HG03442 (cell line): ENCODE measurements around the gene IL22RA2.
A peak's percentile ranks its signal among the peaks of the same experiment; 100 is the strongest.

Source experiments
- ATAC-seq: cut with Tn5 transposase; IDR thresholded peaks from one replicate; pipeline ENCODE4 v1.9.1; 2021; ENCODE audit warnings: mild to moderate bottlenecking, moderate library complexity; ENCODE audit not compliant: unreplicated experiment

The IL22RA2 gene

DNA sequence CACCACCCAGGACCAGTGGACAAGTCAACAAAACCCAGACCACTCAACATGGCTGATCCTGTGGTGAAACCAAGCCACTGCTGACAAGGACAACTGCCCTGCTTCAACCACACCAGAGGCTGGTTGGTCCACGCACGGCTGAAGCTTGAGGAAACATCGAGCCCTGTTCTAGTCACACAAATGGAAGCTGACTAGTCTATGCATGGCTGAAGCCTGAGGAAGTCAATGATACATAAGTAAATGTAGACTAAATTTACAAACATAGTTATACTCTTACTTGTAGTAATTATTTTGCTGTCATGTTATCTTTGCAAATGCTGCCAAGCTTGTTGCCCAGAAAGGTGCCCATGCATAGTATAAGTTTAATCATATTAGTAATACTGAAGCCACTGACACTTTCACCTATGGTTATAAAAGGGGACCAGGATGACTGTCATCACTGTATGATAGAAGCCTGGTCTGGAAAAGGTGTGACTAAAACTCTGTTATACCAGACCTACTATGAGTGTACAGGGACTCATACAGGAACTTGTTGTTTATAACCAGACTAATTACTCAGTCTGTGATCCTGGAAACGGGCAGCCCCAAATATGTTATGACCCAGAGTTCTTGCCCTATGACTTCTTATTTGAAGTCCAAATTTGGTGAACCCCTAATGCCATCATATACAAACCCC is 5.6 kb downstream of the IL22RA2 start:
- no peak for ATAC-seq

GRCh38 chr6:137166247-137167098 is 7.0 kb downstream of the IL22RA2 start:
- ATAC-seq = no peak

DNA sequence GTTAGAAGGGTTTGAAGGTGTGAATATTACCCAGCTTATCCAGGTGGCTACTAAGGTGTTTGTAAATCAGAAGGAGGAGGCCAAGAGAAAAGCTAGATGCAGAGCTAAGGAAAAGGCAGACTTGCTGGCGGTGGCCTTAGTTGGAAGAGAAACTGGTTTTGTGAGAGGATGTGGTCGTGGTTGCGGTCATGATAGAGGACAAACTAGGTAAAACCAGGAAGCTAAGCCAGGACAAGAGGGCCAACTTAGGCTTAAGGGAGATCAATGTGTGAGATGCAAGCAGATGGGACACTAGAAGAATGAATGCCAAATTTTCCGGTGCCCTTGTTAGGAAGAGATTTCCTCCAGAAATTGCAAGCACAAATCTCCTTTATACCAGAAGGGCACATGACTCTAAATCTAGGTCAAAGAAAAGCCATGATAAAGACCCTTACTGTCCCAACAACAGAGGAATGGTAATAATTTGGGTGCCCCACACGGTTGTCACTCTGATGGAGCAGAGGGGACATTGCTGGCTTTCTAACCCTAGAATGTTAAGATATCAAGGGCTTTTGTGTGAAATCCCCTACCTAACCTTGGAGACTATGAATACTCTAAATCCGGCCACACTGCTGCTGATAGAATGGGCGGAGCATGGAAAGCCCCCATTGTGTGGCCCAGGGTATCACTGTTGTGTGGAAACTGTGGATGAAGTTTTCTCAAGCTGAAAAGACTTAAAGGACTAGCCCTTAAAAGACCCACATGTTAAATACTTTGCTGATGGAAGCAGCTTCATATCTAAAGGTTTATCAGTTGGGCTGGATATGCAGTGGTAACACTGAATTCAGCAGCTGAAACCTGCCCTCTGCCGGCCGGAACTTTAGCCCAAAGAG is 7.8 kb downstream of the IL22RA2 start:
- ATAC-seq = peak; percentile 44

DNA sequence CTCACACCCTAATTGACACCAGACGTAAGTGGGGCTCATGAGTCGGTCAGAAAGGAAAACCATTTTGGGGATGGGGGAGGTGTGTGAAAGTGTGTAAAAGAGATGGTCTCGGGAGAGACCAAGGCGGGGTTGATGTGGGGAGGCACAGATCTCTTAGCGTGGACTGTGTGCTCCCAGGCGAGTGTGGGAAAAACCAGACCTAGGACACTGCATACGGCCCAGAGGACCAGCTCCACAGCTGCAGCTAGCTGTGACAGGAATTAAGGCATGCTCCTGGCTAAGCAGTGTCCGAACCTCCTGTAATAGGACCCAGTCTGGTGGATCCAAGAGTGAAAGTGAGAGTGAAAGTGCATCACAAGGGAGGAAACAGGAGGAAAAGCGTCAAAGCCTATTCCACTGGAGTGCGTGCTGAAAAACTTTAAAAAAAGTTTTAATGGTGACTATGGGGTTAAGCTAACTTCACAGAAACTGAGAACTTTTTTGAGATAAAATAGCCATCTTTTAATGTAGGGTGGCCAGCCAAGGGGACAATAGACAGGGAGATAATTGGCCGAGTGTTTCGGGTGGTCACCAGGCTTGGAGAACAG is 9.6 kb downstream of the IL22RA2 start:
- ATAC-seq = no peak

- no peak for ATAC-seq
Observed at GRCh38 chr6:137162692-137163306, 10.6 kb downstream of the IL22RA2 start.

DNA sequence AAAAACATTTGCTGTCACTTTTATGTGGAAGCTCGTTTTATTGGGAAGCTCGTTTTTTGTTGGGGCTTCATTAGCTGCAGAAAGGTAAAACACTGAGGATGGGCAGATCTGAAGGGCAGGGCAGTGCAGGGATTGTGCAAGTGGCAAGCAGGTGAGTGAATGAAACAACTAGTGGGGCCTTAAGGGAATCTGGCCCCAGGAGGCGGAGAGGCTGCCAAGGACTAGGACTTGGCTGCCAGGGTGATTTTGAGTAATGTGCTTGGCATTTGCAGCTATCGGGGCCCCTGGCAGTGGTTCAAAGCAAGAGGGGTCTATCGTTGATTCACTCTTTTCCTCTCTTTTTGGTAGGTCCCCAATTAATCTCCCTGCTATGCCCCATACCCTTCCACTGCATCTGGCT is 11.5 kb downstream of the IL22RA2 start:
- no peak for ATAC-seq

DNA sequence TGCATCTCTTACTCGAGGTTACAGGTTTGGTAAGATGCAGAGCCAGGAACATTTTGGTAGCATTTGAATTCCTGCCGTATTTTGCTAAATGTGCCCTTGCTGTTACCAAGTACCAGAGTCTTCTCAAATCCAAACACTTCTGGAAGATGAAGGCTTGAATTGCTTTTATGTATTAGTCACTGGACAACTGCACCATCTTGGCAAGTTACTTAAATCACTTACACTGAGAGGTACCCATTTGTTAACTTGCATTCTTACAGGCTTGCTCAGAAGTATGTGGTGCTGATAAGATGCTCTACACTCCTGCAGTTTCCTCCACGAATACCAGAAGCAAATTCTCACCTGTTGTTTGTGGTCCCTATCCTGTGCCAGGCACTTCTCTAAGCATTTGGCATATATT is 12.7 kb downstream of the IL22RA2 start:
- ATAC-seq = no peak

DNA sequence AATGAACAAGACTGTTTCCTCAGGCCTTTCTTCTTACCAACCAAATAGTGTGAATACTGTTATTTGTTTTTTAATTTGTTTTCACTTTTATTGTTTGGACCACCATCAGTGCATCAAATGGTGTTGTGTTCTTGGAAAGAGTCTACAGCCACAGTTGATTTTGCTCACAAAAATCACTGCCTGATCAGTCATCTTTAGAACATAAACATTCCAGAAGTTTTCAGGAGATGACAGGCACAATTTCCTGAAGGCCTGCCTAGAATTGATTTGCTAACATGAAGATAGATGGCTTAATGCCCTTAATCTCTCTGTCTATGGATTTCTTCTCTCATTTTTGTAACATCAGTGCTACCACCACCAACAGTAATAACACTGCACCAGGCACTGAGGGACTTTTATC is 13.5 kb downstream of the IL22RA2 start:
- ATAC-seq = no peak

GRCh38 chr6:137157601-137158000 is 15.8 kb downstream of the IL22RA2 start:
- no peak for ATAC-seq

DNA sequence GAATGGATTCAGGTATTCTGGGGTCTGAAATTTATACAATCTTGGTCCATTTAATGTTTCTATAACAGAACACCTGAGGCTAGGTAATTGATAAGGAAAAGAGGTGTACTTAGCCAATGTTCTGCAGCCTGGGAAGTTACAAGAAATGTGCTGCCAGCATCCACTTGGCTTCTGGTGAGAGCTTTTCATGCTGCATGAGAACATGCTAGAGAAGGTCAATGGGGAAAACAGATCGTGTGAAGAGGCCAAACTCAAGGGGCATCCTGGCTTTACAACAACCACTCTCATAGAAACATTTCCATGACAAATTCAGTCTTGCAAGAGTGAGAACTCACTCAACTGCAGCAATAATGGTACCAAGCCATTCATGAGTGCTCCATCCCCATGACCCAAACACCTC is 16.8 kb downstream of the IL22RA2 start:
- no peak for ATAC-seq

DNA sequence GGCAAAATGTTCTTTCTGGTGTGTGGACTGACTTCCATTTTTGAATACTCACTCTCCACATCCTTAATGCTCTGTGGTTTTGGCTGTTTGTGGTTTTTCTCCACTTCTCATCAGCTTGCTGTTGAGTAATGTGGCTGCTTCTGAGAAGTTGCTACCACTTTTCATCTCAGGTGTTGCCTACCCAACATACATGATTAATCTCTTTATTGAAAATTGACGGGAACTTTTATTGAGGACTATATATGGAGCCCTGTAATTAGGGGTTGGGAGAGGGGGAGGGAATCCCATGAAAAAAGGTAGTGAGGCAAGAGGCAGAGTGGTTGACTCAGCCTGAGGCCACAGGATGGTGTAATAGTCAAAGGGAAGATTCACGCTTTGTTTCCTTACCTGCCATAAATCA is 17.6 kb downstream of the IL22RA2 start:
- peak; percentile 64 for ATAC-seq

- no peak for ATAC-seq
Observed at GRCh38 chr6:137150072-137150471, 23.4 kb downstream of the IL22RA2 start.

GRCh38 chr6:137149035-137149393 is 24.4 kb downstream of the IL22RA2 start:
- no peak for ATAC-seq

- no peak for ATAC-seq
Observed at GRCh38 chr6:137148306-137149034, 25.0 kb downstream of the IL22RA2 start.

DNA sequence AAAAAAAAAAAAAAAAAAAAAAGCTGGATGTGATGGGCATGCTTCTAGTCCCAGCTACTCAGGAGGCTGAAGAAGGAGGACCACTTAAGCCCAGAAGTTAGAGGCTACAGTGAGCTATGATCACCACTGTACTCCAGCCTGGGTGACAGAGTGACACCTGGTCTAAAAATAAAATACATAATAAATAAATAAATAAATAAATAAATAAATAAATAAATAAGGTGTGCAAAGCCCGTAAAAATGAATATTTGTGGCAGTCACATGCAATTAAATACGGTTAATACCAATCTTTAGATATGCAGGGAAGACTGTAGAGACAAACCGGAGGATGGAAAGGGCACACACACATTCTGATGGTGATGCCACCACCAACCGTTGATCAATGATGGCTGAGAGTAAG is 26.2 kb downstream of the IL22RA2 start:
- ATAC-seq = no peak

DNA sequence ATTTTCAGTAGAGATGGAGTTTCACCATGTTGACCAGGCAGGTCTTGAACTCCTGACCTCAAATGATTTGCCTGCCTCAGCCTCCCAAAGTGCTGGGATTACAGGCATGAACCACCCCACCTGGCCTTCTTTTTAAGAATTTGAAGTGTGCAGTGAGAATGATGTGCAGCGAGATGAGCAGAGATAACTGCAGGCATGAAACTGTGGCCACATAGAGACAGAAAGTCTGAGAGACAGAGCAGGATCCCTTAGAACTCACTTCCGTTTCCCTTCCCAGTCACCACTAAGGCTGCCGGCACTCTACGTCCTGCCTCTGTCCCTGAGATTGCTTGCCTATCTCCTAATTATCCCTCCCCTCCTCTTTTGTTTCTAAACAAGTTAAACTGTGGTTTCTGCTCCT is 27.2 kb downstream of the IL22RA2 start:
- no peak for ATAC-seq

- ATAC-seq = no peak
Observed at GRCh38 chr6:137145421-137145820, 28.0 kb downstream of the IL22RA2 start.

- no peak for ATAC-seq
Observed at GRCh38 chr6:137136065-137136464, 37.4 kb downstream of the IL22RA2 start.

GRCh38 chr6:137134483-137134882 is 39.0 kb downstream of the IL22RA2 start:
- no peak for ATAC-seq

GRCh38 chr6:137133122-137133521 is 40.3 kb downstream of the IL22RA2 start:
- no peak for ATAC-seq
